ENCODE measurements around the gene MSH5.
"Not testable (repeated sequence)": the region's sequence is repeated elsewhere in the genome, so short reads cannot be mapped to it uniquely, and the experiment has no call there.

MSH5 gene

DNA sequence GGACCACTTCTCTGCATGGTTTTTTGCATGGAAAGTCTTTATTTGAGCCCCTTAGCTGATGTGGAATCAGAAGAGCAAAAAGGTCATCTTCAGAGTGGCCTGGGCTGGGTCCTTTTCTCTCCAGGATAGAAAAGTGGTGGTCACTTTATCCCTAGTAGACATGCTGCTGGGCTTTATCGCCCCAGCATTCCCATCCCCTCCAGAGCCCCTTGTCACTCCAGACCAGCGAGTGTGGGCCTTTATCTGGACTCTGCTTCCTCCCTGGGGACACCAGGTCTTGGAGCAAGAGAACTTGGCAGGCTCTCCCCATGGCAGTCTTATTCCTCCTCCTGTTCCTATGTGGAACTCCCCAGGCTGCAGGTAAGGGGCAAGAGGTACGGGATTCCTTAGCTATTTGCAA, 33.2 kb upstream of the MSH5 start, which contains the start of gene LY6G6F:
Gene LY6G6F, plus strand, starts transcription at position 268 of the 400 bp plus-strand sequence. Its CDS starts 41 bp downstream, at position 309.
- Histone ChIP-seq H3K36me3 (ENCODE audit: low read depth) (no peaks in the 10 kb centered on the region; the same call in 1 of the 2 replicates), H3K4me3 (ENCODE audit: severe bottlenecking) (no peak within 1 kb of the TSS)
- no peak for ATAC-seq (ENCODE audit: low read depth)

DNA sequence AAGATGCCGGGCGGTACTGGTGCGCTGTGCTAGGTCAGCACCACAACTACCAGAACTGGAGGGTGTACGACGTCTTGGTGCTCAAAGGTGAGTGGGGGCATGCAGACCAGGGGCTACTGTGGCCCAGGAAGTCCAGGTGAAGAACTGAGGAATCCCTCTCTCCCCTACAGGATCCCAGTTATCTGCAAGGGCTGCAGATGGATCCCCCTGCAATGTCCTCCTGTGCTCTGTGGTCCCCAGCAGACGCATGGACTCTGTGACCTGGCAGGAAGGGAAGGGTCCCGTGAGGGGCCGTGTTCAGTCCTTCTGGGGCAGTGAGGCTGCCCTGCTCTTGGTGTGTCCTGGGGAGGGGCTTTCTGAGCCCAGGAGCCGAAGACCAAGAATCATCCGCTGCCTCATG, 32.1 kb upstream of the MSH5 start:
- no peaks in the 10 kb centered on the region for H3K36me3 ChIP-seq (ENCODE audit: low read depth)
- no peaks in the 10 kb centered on the region for H3K27me3 ChIP-seq (ENCODE audit: insufficient read depth, poor library complexity, severe bottlenecking)
- H3K9me3 ChIP-seq (ENCODE audit: severe bottlenecking): no peaks in the 10 kb centered on the region
- DNase-seq (ENCODE audit: low spot score): no peak
- H3K4me1 ChIP-seq (ENCODE audit: insufficient read depth, poor library complexity, severe bottlenecking): peaks cover 5% of the 10 kb centered on the region
- H3K27ac ChIP-seq (ENCODE audit: poor library complexity, severe bottlenecking): no peak overlapping the region
- no peak for ATAC-seq (ENCODE audit: low read depth)
- TF ChIP-seq, protein P1, sequence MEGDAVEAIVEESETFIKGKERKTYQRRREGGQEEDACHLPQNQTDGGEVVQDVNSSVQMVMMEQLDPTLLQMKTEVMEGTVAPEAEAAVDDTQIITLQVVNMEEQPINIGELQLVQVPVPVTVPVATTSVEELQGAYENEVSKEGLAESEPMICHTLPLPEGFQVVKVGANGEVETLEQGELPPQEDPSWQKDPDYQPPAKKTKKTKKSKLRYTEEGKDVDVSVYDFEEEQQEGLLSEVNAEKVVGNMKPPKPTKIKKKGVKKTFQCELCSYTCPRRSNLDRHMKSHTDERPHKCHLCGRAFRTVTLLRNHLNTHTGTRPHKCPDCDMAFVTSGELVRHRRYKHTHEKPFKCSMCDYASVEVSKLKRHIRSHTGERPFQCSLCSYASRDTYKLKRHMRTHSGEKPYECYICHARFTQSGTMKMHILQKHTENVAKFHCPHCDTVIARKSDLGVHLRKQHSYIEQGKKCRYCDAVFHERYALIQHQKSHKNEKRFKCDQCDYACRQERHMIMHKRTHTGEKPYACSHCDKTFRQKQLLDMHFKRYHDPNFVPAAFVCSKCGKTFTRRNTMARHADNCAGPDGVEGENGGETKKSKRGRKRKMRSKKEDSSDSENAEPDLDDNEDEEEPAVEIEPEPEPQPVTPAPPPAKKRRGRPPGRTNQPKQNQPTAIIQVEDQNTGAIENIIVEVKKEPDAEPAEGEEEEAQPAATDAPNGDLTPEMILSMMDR (IDR thresholded peaks at IDR 0.05; ENCODE audit: poor library complexity, severe bottlenecking): no peak
- H3K4me3 ChIP-seq (ENCODE audit: severe bottlenecking): no peak overlapping the region

More for the DNA sequence above, 33.2 kb upstream of the MSH5 start, which contains the start of gene LY6G6F:
- Histone ChIP-seq H3K27me3 (ENCODE audit: insufficient read depth, poor library complexity, severe bottlenecking) (no peaks in the 10 kb centered on the region), H3K9me3 (ENCODE audit: severe bottlenecking) (no peaks in the 10 kb centered on the region), H3K4me1 (ENCODE audit: insufficient read depth, poor library complexity, severe bottlenecking) (peaks cover 5% of the 10 kb centered on the region), H3K27ac (ENCODE audit: poor library complexity, severe bottlenecking) (no peak within 1 kb of the TSS)
- TF ChIP-seq, protein P1 (IDR thresholded peaks at IDR 0.05; ENCODE audit: poor library complexity, severe bottlenecking): no peak
- DNase-seq (ENCODE audit: low spot score): no peak

DNA sequence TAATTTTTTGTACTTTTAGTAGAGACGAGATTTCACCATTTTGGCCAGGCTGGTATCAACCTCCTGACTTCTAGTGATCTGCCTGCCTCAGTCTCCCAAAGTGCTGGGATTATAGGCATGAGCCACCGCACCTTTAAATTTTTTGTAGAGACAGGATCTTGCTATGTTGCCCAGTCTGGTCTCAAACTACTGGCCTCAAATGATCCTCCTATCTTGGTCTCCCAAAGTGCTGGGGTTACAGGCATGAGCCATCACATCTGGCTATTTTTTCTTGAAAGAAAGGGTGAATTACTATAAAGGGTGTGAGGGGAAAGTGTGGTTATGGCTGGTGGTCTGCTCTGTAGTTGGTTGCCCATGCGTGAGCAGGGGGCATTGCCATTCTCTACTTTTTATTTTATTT, 31.6 kb upstream of the MSH5 start:
- TF ChIP-seq, protein P1 (IDR thresholded peaks at IDR 0.05; ENCODE audit: poor library complexity, severe bottlenecking): no peak
- H3K9me3 ChIP-seq (ENCODE audit: severe bottlenecking): no peaks in the 10 kb centered on the region
- H3K4me3 ChIP-seq (ENCODE audit: severe bottlenecking): no peak overlapping the region
- H3K27me3 ChIP-seq (ENCODE audit: insufficient read depth, poor library complexity, severe bottlenecking): no peaks in the 10 kb centered on the region
- no peaks in the 10 kb centered on the region for H3K36me3 ChIP-seq (ENCODE audit: low read depth)
- H3K4me1 ChIP-seq (ENCODE audit: insufficient read depth, poor library complexity, severe bottlenecking): peaks cover 5% of the 10 kb centered on the region
- no peak for DNase-seq (ENCODE audit: low spot score)
- no peak overlapping the region for H3K27ac ChIP-seq (ENCODE audit: poor library complexity, severe bottlenecking)
- no peak for ATAC-seq (ENCODE audit: low read depth)

DNA sequence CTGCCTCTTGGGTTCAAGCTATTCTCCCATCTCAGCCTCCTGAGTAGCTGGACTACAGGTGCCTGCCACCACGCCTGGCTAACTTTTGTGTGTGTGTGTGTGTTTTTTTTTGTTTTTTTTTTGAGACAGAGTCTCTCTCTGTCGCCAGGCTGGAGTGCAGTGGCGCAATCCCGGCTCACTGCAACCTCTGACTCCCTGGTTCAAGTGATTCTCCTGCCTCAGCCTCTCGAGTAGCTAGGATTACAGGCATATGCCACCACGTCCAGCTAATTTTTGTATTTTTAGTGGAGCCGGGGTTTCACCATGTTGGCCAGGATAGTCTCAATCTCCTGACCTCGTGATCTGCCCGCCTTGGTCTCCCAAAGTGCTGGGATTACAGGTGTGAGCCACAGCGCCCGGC, 30.6 kb upstream of the MSH5 start:
- DNase-seq (ENCODE audit: low spot score); H3K9me3 ChIP-seq (ENCODE audit: severe bottlenecking); H3K4me1 ChIP-seq (ENCODE audit: insufficient read depth, poor library complexity, severe bottlenecking); ATAC-seq (ENCODE audit: low read depth); H3K4me3 ChIP-seq (ENCODE audit: severe bottlenecking); H3K36me3 ChIP-seq (ENCODE audit: low read depth); H3K27ac ChIP-seq (ENCODE audit: poor library complexity, severe bottlenecking); H3K27me3 ChIP-seq (ENCODE audit: insufficient read depth, poor library complexity, severe bottlenecking): not testable (repeated sequence)

DNA sequence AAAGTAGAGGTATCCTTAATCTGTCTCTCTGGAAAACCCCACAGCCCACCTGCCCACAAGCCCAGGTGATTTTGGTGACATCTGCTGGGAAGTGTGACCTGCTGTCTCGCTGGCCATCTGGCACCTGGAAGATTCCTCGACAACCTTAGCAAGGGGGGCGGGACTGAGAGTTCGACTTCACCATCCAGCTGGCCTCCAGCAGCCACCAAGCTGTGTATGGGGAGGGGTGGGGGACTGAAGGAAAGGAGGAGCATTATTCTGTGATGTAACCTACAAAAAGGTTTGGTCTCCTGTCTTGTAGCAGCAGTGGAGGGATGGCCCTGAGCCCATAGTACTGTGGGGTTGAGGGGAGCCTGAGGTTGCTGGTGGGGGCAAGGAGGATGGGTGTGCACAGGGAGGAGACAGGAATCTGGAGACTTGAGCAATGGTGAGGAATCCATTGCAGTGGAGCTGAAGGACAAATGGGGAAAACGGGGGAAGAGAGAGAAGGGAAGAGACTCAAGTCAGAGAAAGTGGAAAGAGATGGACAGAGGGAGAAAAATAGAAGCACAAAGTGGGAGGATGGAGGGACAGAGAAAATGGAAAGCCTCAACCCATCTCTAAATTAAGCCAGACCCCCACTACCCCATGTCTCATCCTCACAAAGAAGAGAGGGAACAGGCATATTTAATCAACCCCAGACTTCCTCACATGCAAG, 29.1 kb upstream of the MSH5 start:
- Histone ChIP-seq H3K4me3 (ENCODE audit: severe bottlenecking) (no peak overlapping the region), H3K9me3 (ENCODE audit: severe bottlenecking) (no peaks in the 10 kb centered on the region), H3K4me1 (ENCODE audit: insufficient read depth, poor library complexity, severe bottlenecking) (peaks cover 5% of the 10 kb centered on the region), H3K36me3 (ENCODE audit: low read depth) (no peaks in the 10 kb centered on the region), H3K27ac (ENCODE audit: poor library complexity, severe bottlenecking) (no peak overlapping the region), H3K27me3 (ENCODE audit: insufficient read depth, poor library complexity, severe bottlenecking) (no peaks in the 10 kb centered on the region)
- DNase-seq (ENCODE audit: low spot score) (no peak), ATAC-seq (ENCODE audit: low read depth) (no peak)
- TF ChIP-seq, protein P1 (IDR thresholded peaks at IDR 0.05; ENCODE audit: poor library complexity, severe bottlenecking): no peak

Data from RWPE2 (cell line).